ENCODE data around the gene SEC11C.
"Not testable (repeated sequence)": the region's sequence is repeated elsewhere in the genome, so short reads cannot be mapped to it uniquely, and the experiment has no call there.

Gene SEC11C
- 36.1 to 149 reads per million in 2 experiments for total RNA-seq

DNA sequence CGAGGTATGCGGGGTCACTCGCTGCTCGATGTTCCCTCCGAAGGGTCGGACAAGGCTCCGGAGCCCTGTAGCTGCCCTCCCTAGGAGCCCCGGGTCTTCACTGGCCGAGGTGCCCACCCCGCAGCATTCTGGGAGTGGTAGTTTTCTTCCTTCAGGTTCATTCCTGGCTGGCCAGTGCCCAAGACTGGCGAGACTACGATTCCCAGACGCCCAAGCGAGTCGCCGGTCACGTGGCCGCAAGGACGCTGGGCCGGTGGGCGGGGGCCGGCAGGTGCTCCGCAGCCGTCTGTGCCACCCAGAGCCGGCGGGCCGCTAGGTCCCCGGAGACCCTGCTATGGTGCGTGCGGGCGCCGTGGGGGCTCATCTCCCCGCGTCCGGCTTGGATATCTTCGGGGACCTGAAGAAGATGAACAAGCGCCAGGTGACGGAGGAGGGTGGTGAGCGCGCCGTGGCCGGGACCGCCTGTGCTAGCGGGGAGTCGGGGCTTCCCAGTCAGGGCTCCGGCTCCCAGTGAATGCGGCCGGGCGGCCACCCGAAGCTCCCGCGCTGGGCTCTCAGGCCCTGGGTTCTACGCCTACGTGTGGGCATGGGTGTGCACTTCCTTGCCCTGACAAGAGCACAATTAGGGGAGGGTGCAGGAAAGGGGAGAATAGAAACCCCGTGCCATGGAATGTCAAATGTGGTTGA is at the start of gene SEC11C:
TSS of gene SEC11C (plus strand) at position 270 of the 687 bp plus-strand sequence. CDS start at position 335, 65 bp downstream.
- DNase-seq (ENCODE audit: low read depth), result peak; percentile 94

DNA sequence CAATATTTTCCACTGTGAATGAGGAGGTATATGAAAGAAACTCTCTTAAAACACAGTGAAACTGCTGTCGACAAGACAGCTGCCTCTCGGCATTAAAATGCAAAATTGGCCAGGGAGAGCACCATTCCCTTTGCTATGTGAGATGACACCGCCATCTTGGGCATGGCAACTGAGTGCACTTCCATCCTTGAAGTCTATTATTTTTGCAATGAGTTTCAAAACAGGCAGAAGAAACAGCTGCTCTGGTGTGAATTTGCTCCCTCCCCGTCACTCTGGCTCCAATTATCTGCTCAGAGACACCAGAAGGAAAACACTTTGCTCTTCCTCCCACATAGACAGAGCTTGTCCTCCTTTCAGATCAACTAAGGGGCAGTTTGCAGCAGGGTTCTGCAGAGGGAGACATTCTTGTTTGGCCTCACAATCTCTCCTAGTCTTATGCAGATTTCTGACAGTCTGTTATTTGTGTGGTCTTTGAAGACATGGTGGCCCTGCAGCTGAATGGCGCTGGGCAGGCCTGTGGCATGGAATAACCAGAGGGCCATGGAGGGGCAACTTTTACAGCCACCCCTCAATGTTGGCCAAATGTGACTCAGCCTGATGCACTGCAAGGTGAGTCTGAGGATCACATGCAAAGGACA is 48.6 kb upstream of the SEC11C start:
- DNase-seq (ENCODE audit: low read depth), result no peak

DNA sequence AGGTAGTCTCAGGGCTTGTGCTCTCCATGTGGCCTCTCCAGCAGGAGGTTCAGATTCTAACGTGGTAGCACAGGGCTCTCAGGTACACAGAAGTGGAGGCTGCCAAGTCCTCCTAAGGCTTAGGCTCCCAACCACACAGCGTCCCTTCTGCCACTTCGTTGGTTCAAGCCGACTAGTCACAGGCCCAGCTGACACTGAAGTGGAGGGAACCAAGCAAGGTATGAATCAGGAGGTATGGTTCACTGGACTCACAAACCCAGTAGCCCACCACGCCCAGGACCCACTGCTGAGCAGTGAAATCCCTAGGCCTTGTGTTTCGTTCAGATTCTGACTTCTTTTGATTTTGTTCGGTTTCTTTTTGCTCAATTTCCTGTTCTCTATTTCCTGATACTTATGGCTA is 46.0 kb upstream of the SEC11C start:
- no peak for DNase-seq (ENCODE audit: low read depth)

DNA sequence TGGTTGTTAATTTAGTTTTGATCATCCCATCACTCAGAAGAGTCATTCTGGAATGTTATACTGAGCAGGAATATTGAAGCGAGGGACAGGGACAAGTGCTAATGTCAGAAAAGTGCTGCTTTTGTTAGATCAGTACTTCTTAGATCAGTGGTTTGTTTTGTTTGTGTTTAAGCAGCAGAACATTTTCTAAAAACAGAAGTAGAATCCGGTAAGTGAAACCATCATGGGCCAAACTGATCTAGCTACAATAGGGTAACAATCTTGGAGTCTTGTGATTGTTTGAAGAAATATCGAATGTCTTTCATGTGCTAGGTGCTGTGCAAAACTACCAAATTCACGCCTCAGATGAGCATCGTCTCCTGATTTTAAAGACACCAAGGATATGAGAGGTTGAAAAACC is 45.1 kb upstream of the SEC11C start:
- DNase-seq (ENCODE audit: low read depth), result no peak

DNA sequence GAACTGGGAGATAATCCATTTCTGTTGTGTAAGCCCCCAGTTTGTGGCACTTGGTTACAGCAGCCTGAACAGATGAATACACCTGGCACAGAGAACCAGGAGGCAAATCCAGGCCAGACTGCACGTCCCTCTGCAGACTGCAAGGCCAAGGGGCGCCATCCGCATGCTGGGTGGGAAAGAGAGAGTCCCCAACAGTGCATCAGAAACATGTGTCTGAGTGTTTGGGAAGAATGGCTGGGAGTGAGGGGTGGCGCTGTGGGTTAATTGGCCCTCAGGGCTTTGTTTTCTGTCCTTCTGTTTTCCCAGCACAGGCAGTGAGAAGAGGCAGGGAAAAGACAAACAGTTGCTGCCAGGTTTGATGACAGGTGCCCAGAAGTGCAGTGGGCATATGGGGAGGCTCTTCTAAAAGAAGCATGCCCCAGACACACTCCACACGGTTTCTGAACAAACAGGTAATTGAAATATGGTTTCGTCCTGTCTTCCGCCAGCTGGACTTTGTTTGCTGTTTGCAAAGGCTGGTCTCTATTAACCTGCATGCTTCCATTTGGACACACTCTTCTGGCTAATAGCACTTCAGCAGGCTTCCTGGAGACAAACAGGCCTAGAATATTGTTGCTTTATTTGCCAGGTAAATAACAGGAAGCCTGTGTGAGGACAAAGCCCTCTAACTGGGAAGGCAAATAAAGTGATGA is 43.4 kb upstream of the SEC11C start:
- no peak for DNase-seq (ENCODE audit: low read depth)

DNA sequence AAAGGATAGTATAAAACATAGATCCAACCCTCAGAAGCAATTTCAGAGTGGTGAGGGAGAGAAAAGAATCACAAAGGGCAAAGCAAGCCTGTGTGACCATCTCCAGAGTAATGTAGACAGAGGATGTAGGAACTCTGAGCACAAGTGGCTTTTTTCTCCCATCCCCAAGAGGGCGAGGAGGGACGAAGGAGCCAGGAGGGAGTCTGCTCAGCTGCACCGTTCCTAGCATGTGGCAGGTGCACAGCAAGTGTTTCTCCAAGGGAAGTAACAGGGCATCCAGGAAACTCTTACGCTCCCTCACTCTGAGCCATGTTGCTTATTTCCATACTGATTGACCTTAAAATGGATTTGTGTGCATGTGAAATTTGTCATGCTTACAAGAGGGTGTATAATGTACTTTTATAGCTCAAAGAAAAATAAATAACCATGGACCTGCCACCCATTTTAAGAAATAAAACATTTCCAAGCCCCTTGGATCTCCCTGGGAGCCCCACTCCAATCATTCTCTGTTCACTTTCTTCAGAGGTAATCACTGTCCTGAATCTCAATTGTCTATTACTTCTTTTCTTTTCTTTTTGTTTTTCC is 37.8 kb upstream of the SEC11C start:
- DNase-seq (ENCODE audit: low read depth), result no peak

DNA sequence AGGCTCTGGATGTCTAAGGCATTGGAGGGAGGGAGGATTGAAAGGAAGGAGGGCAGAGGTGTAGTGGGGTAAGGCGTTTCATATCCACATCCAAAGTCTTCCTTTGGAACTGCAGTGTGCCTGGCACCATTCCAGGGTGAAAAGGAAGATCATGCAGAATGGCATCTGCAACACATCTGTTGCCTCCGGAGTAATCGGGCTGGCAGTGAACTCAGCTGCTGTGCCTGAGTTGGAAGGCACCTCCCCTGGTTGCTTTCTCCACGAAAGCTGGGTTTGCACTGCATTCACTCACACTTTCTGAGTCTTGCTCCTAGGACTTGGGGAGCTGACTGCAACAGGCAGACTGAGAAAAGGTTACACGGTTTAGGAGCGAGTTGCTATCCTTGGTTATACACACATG is 30.3 kb upstream of the SEC11C start:
- DNase-seq (ENCODE audit: low read depth), result no peak

DNA sequence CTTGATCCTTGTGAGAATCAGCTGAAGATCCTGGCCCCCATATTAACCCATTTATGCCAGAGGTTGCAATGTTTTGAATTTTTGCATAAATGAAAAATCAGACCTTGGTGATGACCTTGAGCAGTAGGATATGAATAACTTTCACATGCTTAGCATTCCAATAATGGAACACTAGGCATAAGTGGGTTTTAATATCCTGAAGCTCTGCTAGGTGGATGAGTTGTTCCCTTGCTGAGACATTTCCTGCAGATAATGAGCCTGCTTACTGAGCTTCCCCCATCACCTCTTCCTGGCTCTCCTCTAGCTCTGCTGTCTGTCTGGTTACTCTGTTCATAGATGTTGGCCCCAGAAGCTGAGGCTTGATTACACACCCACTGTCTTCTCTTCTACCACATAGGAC is 25.5 kb upstream of the SEC11C start:
- no peak for DNase-seq (ENCODE audit: low read depth)

DNA sequence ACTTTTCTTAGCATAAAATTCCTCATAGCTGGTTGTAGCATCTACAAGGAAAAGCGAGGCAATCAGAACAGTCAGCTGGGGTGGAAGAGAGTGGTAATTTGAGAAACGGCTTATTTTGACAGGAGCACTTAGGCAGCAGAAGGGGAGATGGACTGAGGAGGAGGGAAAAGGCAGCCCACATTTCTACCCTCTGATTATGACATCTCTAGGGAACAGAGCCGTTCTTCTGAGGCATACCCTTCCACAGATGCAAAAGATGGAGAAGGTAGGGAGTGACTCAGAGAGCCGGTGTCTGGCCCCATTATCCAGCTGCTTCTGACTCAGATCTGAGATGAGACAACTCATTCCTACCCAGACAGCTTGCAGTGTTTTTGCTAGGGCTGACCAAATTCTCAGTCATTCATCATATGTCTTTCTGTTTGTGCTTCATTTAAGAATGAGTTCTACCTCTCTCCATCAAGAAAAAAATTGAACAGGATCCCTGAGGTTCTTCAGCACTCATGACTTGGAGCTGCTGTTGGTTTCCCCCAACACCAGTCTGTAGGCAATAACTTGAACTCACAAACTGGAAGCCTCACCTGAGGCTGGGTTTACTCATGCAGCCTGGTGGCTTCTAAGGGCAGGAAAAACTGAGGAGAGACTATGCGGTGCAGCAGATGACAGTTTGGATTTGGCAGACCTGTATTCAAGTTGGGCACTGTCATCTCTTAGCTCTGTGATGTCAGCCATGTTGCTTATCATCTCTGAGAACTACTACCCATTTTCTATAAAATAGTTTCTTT is 15.9 kb upstream of the SEC11C start:
- no peak for DNase-seq (ENCODE audit: low read depth)

DNA sequence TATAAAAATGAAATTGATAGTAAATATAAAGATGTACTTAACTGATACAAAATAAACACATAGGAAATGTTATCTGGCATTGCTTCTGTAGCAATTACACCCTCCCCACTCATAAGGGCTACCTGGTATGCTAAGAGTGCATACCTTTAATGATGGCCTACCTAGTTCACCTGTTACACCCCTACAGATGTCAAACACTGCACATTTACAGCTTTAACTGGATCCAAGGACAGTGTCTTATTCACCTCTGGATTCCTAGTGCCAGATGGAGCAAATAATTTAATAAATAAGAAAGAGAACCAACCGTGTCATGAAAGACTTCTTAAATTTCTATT is 15.3 kb upstream of the SEC11C start:
- no peak for DNase-seq (ENCODE audit: low read depth)

DNA sequence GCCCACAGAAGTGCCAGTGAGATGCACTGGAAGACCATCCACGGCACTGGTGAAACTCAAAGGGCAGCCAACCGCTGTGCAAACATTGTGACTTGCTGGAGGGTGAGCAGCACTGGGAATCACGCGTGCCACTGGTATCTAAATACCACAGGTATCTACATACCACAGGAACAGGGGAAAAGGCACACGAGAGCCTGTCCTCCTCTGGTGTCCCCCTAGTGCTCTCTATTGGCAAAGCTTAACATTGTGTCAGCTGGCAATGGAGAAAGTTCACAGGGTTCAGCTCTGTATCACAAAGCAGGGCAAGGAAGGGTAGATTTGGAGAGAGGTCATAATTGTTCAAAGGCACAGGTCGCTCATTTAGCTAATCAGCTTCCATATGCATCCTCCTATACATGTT is 12.6 kb upstream of the SEC11C start:
- DNase-seq (ENCODE audit: low read depth), result no peak

DNA sequence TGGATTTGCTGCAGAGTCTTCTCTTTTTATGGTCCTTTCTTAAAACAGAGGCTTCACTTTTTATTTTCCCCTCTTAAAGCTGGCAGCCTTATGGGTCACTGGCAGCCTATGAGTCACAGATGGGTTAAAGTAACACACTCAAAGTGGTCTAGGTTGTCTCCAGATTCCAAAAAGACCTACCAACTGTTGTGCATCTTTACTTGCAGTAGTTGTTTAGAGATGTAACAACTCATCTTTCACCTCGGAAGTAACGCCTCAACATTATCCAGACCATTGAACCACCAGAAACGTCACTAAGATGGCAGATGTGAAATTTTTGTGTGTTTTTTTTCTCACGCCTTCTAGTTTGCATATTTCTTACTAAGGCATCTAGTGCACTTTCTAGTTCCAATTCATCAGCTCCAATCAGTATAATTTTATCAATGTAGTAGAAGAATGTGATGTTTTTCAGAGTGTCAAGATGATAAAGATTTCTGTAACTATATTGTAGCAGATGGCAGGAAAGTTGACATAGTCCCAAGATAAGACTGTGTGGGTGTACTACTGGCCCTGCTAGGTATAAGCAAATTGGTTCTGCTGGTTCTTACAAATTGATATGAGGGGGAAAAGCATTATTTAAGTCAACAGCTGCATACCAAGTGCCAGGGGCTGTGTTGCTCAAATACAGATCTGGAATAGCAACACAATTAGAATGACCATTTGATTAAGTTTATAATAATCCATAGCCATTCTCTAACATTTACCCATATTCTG is 9.6 kb upstream of the SEC11C start:
- DNase-seq (ENCODE audit: low read depth), result no peak

DNA sequence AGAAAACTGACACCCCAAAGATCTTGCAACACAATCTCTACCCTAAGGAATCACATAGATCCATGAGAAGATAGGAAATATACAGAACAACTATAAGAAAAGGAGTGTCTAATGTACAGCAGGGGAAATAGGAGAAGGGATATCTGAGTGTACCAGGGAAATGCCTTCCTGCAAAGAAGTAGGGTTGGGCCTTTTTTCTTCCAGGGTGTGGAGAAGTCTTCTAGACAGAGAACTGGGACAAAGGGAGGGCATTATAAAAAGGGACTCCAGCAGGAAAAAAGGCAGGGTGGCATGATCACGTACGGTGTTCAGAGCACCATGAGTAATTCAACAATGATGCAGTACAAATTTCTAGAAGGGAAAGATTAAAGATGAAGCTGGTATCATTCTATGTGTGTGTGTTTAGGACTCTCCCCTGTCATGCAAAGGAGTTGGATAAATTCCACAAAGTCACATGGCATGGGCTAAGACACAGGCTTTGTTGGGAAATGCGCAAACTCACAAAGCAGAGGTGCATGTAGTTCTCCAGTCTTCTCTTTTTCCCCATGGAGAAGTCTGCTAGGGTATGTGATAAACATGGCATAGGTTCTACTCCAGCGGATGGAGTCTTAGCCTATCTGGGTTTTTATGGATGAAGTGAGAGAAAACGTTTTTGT is 6.7 kb upstream of the SEC11C start:
- DNase-seq (ENCODE audit: low read depth), result no peak

DNA sequence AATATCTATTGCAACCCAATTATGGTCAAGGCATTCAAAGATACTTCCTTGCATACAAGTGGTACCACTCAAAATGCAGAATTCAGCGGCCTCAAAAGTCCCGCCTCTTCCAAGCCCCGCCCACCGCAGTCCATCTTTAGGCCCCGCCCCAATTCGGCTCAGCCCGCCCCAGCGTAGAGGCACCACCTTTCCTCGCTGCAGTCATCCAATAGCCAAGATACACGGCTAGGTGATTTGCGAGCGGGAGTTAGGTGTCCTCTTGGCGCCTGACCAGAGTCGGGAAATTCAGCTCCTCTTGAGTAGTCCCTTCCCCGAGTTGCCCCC is 431 bp upstream of the SEC11C start:
- DNase-seq (ENCODE audit: low read depth), result peak; percentile 90

DNA sequence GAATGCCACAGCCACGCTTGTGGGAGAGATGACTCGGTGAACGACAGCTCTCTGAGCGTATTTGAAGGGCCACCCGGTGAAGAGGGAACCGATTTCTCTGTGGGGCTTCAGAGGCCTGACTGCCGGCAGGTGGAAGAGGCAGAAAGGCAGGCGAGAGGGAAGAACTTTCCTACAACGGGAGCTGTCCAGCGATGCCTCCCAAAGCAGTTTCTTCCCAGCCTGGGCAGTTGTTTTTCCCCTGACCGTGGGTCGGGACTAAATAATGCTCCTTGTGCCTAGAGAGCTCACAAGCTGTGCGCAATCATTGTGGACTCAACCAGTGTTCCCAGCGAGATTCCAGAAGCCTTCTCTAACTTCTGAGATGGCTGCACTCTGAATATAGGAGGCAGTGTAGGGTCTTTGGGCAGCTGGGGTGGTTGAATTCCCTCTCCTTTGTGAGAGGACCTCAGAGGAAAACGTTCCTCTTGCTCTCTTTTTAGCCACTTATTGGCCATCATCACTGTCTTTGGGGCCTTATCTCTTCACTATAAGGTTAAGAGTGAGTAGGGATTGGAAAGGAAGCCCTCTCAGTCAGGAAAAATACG is 710 bp downstream of the SEC11C start:
- DNase-seq (ENCODE audit: low read depth), result no peak

DNA sequence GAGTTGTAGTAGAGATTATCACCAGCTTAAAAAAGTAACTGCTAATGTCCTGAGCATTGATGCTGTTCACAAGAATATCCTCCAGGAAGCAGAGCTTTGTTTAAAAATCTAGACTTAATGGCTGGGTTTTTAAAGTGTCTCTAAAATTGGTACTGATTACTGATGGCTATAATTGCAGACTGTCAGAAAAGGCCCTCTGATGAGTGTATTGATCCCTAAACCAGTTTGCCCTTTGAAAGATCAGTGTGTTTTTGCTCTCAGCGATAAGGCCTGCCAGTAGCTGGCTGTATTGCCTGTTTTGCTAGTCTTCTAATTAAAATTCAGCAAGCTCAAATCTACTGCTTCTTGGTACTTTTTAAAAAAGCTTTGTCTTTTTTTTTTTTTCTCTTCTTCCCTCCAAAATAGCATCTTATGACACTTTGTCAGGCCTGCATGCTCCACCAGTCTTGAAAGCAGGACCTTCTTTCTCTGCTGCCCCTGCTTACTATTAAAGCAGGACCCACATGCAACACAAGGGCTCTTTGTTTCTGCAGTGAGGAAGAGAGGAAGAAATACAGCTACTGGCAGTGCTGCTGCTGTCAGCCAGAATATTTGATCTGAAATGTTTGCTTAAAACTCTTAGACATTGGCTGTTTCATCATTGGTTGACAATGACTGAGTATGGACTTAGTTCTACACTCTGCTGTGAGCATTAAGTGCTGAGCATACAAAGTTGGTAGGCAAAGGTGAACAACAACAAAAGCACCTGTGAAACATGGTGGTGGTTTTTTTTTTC is 1.8 kb downstream of the SEC11C start:
- DNase-seq (ENCODE audit: low read depth), result no peak

DNA sequence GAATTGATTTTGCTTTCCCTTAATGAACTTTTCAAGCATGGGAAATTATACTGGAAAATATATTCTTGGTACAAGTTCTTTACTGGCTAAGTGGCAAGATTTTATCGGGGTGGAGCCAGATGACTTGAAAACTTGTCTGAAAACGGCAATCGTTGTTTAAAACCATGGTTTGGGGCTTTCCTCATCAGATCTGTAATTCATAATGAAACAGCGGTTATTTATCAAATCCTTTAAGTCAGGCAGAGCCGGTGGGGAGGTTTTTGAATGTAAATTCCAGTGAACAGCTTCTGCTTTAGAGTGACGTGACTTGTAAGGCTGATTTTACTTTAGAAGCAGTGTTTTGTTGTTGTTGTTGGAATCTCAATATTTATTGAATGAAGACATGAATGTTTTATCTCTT is 2.6 kb downstream of the SEC11C start:
- no peak for DNase-seq (ENCODE audit: low read depth)

DNA sequence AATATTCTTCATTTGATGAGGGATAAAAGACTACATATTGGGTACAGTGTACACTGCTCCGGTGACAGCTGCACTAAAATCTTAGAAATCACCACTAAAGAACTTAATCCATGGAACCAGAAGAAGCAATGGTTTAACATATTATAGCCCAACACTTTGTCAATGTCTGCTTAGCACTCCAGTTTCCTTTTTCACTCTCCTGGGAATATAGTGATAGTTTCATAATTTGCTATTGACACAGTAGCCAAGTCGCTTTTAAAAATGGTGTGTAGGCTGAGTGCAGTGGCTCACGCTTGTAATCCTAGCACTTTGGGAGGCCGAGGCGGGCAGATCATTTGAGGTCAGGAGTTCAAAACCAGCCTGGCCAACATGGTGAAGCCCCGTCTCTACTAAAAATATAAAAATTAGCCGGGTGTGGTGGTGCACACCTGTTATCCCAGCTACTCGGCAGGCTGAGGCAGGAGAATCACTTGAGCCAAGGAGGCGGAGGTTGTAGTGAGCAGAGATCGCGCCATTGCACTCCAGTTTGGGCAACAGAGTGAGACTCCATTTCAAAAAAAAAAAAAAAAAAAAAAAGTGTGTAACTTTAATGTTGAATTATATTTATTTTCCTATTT is 3.2 kb downstream of the SEC11C start:
- DNase-seq (ENCODE audit: low read depth), result not testable (repeated sequence)

DNA sequence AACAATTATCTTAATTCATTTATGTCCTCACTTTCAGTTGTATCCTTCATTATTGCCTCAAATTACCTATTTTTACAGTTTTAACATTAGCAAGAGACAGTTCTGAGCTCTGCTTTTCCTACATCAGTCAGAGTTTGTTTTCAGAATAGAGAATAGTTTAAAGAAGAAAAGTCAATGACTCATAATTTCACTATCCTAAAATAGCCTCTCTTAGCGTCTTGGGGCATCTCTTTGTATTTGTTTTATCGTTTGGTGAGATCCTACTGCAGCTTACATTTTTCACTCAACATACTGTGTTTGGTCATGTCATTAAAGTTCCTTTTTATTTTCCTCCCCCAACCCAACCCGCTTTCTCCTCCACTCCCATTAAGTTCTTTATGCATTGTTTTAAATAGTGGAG is 3.8 kb downstream of the SEC11C start:
- DNase-seq (ENCODE audit: low read depth), result no peak
